Sigmoid colon (tissue), 7 donors: ENCODE measurements around the gene TMEM119. TPM values are rescaled to one million over a fixed set of nuclear protein-coding genes. Genes with fewer than 3 reads are reported as not detected.
"Not testable (repeated sequence)": the region's sequence is repeated elsewhere in the genome, so short reads cannot be mapped to it uniquely, and the experiment has no call there.

Experiments
- DNase-seq: peaks from one replicate; pipeline ENCODE4 v3.0.0-alpha.2; 2019
- H3K27ac ChIP-seq, 4 donors: fragments of 200-600 bp; sonication (generic); one replicate each; pipeline ENCODE4 v1.5.1; 2016 to 2019; ENCODE audit warnings: mild to moderate bottlenecking in 1 of 4
- H3K27me3 ChIP-seq, 3 donors: fragments of 200-600 bp; sonication (generic); one replicate each; pipeline ENCODE4 v1.5.1; 2019; ENCODE audit warnings: mild to moderate bottlenecking in 1 of 3
- H3K36me3 ChIP-seq, 4 donors: fragments of 200-600 bp; sonication (generic); one replicate each; pipeline ENCODE4 v1.5.1; 2016 to 2019
- H3K4me1 ChIP-seq, 4 donors: fragments of 200-600 bp; sonication (generic); one replicate each; pipeline ENCODE4 v1.5.1; 2017 to 2019
- H3K4me3 ChIP-seq, 4 donors: fragments of 200-600 bp; sonication (generic); one replicate each; pipeline ENCODE4 v1.5.1; 2017 to 2019; ENCODE audit warnings: mild to moderate bottlenecking in 2 of 4, moderate library complexity in 1 of 4
- H3K9me3 ChIP-seq, 4 donors: fragments of 200-600 bp in 3 of 4; sonication (generic) in 3 of 4; one replicate each; pipeline versions ENCODE4 v1.5.1 to v1.6.1; 2013 to 2019
- EP300 ChIP-seq, 4 donors: sonication (generic); formaldehyde crosslinking; IDR thresholded peaks; one replicate each; pipeline ENCODE4 v1.6.1; 2017; ENCODE audit warnings: antibody characterized with exemption in 4 of 4
- POLR2A ChIP-seq, 2 donors: fragments of 450-650 bp; IDR thresholded peaks; one replicate each; pipeline ENCODE4 v1.6.1; 2016; ENCODE audit warnings: antibody characterized with exemption in 2 of 2, mild to moderate bottlenecking in 2 of 2, moderate library complexity in 2 of 2
- POLR2AphosphoS5 ChIP-seq, 4 donors: sonication (generic); formaldehyde crosslinking; IDR thresholded peaks; one replicate each; pipeline ENCODE4 v1.6.1; 2017; ENCODE audit warnings: antibody characterized with exemption in 4 of 4
- WGBS, 2 donors: extraction: QIAGEN DNeasy Blood & Tissue Kit; methylation state at CpG; one replicate each; pipeline ENCODE4 v1.1.7; 2013; 5-methylcytosine and 5-hydroxymethylcytosine counted together
- intact Hi-C: fragments of 100-400 bp; cut with DNase I; formaldehyde crosslinking; loops from one replicate; pipeline ENCODE4 v1.15.1; 2023
- polyA plus RNA-seq, 3 donors: library from polyadenylated mRNA; stranded (reverse); fragments of 200-250 nt; gene quantifications; one replicate each; pipeline ENCODE4 v1.2.3, GENCODE V29; 2013
- total RNA-seq, 4 donors: library from RNA; depleted of rRNA; stranded (reverse); fragments of >200 nt; gene quantifications; one replicate each; pipeline ENCODE4 v1.1.0, GENCODE V29; 2016
- TF ChIP-seq, protein P1 (sequence below), 4 experiments: fragments of 450-650 bp in 3 of 4; fragments of 200-600 bp in 1 of 4; IDR thresholded peaks; one replicate each; pipeline ENCODE4 v1.5.1; 2016 to 2019; ENCODE audit warnings: antibody characterized with exemption in 4 of 4, mild to moderate bottlenecking in 3 of 4, moderate library complexity in 2 of 4
- donor health status: healthy with polysubstance abuse.
- donor health status: Bipolar disorder and iron deficiency.
- donor health status: healthy.

The TMEM119 gene
- total and polyA plus RNA-seq, 7 donors, result 0.95 to 16.9 (median 6.3) TPM

- peak overlapping the region in 1 of 4 donors; percentile 98 for H3K27ac ChIP-seq
- peaks cover 0 to 75% (median 59%) of the 10 kb centered on the region in 4 donors for H3K4me1 ChIP-seq
These were observed 38.1 kb downstream of the TMEM119 start for GRCh38 chr12:108559748-108560147.

GRCh38 chr12:108559007-108559655 is 38.8 kb downstream of the TMEM119 start:
- peaks cover 0 to 16% (median 0%) of the 10 kb centered on the region in 4 donors for H3K36me3 ChIP-seq
- H3K4me1 ChIP-seq, result peaks cover 0 to 75% (median 57%) of the 10 kb centered on the region in 4 donors
- H3K27me3 ChIP-seq, result no peaks in the 10 kb centered on the region
- no peak for TF ChIP-seq POLR2A (IDR thresholded peaks at IDR 0.05)
- no peak for TF ChIP-seq POLR2AphosphoS5 (IDR thresholded peaks at IDR 0.05)
- no peak for TF ChIP-seq EP300 (IDR thresholded peaks at IDR 0.05)
- TF ChIP-seq, protein P1, sequence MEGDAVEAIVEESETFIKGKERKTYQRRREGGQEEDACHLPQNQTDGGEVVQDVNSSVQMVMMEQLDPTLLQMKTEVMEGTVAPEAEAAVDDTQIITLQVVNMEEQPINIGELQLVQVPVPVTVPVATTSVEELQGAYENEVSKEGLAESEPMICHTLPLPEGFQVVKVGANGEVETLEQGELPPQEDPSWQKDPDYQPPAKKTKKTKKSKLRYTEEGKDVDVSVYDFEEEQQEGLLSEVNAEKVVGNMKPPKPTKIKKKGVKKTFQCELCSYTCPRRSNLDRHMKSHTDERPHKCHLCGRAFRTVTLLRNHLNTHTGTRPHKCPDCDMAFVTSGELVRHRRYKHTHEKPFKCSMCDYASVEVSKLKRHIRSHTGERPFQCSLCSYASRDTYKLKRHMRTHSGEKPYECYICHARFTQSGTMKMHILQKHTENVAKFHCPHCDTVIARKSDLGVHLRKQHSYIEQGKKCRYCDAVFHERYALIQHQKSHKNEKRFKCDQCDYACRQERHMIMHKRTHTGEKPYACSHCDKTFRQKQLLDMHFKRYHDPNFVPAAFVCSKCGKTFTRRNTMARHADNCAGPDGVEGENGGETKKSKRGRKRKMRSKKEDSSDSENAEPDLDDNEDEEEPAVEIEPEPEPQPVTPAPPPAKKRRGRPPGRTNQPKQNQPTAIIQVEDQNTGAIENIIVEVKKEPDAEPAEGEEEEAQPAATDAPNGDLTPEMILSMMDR (IDR thresholded peaks at IDR 0.05), result no peak
- intact Hi-C loops, result no loop called here
- no peak overlapping the region for H3K27ac ChIP-seq
- no peak overlapping the region for H3K4me3 ChIP-seq
- no peaks in the 10 kb centered on the region for H3K9me3 ChIP-seq
- no peak for DNase-seq
- 80 to 88% methylated on average over 13 of the region's 14 CpGs for WGBS, 2 donors

More at GRCh38 chr12:108559748-108560147, 38.1 kb downstream of the TMEM119 start:
- H3K4me3 ChIP-seq, result peak overlapping the region; percentile 81 to 97 (median 86)
- DNase-seq, result no peak
- no peaks in the 10 kb centered on the region for H3K9me3 ChIP-seq
- peaks cover 0 to 23% (median 5%) of the 10 kb centered on the region in 4 donors for H3K36me3 ChIP-seq
- intact Hi-C loops, result loop anchor here (2.0 to 5.0 kb wide), 2 partner anchors 171 to 493 kb away; partner anchors contain the start of genes CORO1C and USP30
- H3K27me3 ChIP-seq, result no peaks in the 10 kb centered on the region
- 26 to 55% methylated on average over 3 of the region's 3 CpGs for WGBS, 2 donors
- TF ChIP-seq POLR2A (IDR thresholded peaks at IDR 0.05), result no peak
- TF ChIP-seq EP300 (IDR thresholded peaks at IDR 0.05), result no peak
- TF ChIP-seq POLR2AphosphoS5 (IDR thresholded peaks at IDR 0.05), result no peak
- TF ChIP-seq, protein P1 (IDR thresholded peaks at IDR 0.05), result no peak

GRCh38 chr12:108555383-108555782 is 42.5 kb downstream of the TMEM119 start:
- H3K4me3 ChIP-seq, DNase-seq, H3K27ac ChIP-seq, intact Hi-C loops, H3K9me3 ChIP-seq, H3K27me3 ChIP-seq: not testable (repeated sequence)
- 91 to 92% methylated on average over 9 of the region's 9 CpGs for WGBS, 2 donors
- peaks cover 0 to 15% (median 0%) of the 10 kb centered on the region in 4 donors for H3K36me3 ChIP-seq
- peaks cover 0 to 81% (median 48%) of the 10 kb centered on the region in 4 donors for H3K4me1 ChIP-seq

DNA sequence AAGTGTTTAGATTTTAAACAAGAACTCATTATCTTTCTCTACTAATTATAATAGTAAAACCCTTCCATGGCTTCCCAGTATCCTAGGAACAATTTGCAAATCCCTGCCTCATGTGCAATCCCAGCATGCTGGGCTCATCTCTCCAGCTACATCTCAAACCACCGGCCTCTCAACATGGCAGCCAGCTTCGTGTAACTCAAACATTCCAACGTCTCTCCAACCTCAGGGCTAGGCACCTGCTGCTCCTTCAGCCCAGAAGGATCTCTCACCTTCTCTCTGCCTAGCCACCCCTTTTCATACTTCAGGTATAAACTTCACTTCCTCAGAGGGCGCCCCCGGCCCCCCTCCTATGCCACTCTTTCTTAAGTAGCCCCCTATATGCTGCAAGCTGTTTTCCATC is 44.1 kb downstream of the TMEM119 start:
- 93 to 94% methylated on average over 5 of the region's 5 CpGs for WGBS, 2 donors
- Histone ChIP-seq H3K27ac (no peak overlapping the region), H3K9me3 (no peaks in the 10 kb centered on the region), H3K36me3 (peaks cover 0 to 15% (median 0%) of the 10 kb centered on the region in 4 donors), H3K27me3 (no peaks in the 10 kb centered on the region), H3K4me1 (peaks cover 0 to 75% (median 32%) of the 10 kb centered on the region in 4 donors), H3K4me3 (no peak overlapping the region)
- DNase-seq, result no peak
- TF ChIP-seq POLR2AphosphoS5 (IDR thresholded peaks at IDR 0.05) (no peak), EP300 (IDR thresholded peaks at IDR 0.05) (no peak), POLR2A (IDR thresholded peaks at IDR 0.05) (no peak)
- TF ChIP-seq, protein P1 (IDR thresholded peaks at IDR 0.05), result no peak
- intact Hi-C loops, result no loop called here

DNA sequence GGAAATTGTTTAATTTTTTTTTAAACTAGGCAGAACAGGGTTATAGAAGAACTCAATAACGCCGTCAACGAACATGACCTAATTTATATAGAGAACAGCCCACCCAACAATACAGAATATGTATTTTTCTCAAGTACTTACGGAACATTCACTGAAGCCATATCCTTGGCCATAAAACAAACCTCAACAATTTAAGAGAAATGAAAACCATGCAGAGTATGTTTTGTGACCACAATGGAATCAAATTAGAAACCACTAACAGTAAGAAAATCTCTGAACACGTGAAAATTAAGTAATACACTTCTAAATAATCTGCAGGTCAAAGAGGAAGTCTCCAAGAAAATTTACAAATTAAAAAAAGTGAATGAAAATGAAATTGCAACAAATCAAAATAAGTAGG is 46.3 kb downstream of the TMEM119 start:
- intact Hi-C loops, result no loop called here
- no peaks in the 10 kb centered on the region for H3K27me3 ChIP-seq
- peaks cover 0 to 63% (median 14%) of the 10 kb centered on the region in 4 donors for H3K4me1 ChIP-seq
- H3K9me3 ChIP-seq, result no peaks in the 10 kb centered on the region
- 68 to 77% methylated on average over 5 of the region's 5 CpGs for WGBS, 2 donors
- H3K36me3 ChIP-seq, result peaks cover 0 to 28% (median 13%) of the 10 kb centered on the region in 4 donors
- H3K4me3 ChIP-seq, result no peak overlapping the region
- no peak for TF ChIP-seq POLR2A (IDR thresholded peaks at IDR 0.05)
- TF ChIP-seq EP300 (IDR thresholded peaks at IDR 0.05), result no peak
- TF ChIP-seq, protein P1 (IDR thresholded peaks at IDR 0.05), result no peak
- H3K27ac ChIP-seq, result no peak overlapping the region
- no peak for DNase-seq
